Suprapubic skin (tissue), 3 donors: ENCODE results near the gene PKP1.

Experiments used
- POLR2A ChIP-seq, 2 donors: fragments of 450-650 bp; IDR thresholded peaks; one replicate each; pipeline ENCODE4 v1.6.1; 2017; ENCODE audit warnings: antibody characterized with exemption in 2 of 2, mild to moderate bottlenecking in 2 of 2, moderate library complexity in 2 of 2
- TF ChIP-seq, protein P1 (sequence below), 2 donors: fragments of 200-600 bp in 1 of 2; fragments of 450-650 bp in 1 of 2; sonication (generic) in 1 of 2; IDR thresholded peaks; one replicate each; pipeline ENCODE4 v1.5.1; 2016 to 2019; ENCODE audit warnings: antibody characterized with exemption in 2 of 2, mild to moderate bottlenecking in 1 of 2, moderate library complexity in 1 of 2

DNA sequence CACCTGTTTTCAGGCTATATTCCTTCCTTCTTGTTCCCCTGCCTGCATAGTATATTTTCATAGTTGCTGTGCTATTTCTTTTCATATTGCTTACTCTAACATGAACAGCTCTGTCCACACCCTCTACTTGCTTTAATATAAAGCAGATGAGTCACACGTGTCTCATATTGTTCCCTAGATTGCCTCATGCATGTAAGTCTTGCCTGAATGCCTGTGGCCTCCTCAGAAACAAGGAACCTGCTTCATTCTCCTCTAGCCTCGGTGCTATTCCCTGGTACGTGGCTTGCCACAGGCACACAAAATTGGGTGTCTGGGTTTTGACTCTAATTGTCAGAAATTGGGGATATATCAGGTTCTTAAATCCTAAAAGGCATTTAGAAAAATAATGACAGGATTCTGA, 16.5 kb upstream of the PKP1 start:
- TF ChIP-seq, protein P1, sequence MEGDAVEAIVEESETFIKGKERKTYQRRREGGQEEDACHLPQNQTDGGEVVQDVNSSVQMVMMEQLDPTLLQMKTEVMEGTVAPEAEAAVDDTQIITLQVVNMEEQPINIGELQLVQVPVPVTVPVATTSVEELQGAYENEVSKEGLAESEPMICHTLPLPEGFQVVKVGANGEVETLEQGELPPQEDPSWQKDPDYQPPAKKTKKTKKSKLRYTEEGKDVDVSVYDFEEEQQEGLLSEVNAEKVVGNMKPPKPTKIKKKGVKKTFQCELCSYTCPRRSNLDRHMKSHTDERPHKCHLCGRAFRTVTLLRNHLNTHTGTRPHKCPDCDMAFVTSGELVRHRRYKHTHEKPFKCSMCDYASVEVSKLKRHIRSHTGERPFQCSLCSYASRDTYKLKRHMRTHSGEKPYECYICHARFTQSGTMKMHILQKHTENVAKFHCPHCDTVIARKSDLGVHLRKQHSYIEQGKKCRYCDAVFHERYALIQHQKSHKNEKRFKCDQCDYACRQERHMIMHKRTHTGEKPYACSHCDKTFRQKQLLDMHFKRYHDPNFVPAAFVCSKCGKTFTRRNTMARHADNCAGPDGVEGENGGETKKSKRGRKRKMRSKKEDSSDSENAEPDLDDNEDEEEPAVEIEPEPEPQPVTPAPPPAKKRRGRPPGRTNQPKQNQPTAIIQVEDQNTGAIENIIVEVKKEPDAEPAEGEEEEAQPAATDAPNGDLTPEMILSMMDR (IDR thresholded peaks at IDR 0.05), result no peak
- TF ChIP-seq POLR2A (IDR thresholded peaks at IDR 0.05), result no peak
